ENCODE measurements around the gene FAN1.

The FAN1 gene

GRCh38 chr15:30921781-30922479 lies 18.2 kb downstream of the FAN1 start:
- no peak for DNase-seq

- no peak for DNase-seq
These were observed 19.0 kb downstream of the FAN1 start for GRCh38 chr15:30922480-30923311.

GRCh38 chr15:30923429-30923828 lies 19.7 kb downstream of the FAN1 start:
- no peak for DNase-seq

GRCh38 chr15:30924353-30924752 lies 20.6 kb downstream of the FAN1 start:
- DNase-seq = no peak

- DNase-seq = no peak
These were observed 22.0 kb downstream of the FAN1 start for GRCh38 chr15:30925686-30926085.

GRCh38 chr15:30926161-30926560 lies 22.4 kb downstream of the FAN1 start:
- no peak for DNase-seq

GRCh38 chr15:30927148-30927761 lies 23.5 kb downstream of the FAN1 start:
- no peak for DNase-seq

GRCh38 chr15:30928076-30928475 lies 24.4 kb downstream of the FAN1 start:
- DNase-seq = no peak

GRCh38 chr15:30929064-30929669 lies 25.5 kb downstream of the FAN1 start:
- DNase-seq = no peak

- no peak for DNase-seq
These were observed 26.3 kb downstream of the FAN1 start for GRCh38 chr15:30929982-30930381.

GRCh38 chr15:30930422-30930821 lies 26.7 kb downstream of the FAN1 start:
- no peak for DNase-seq

- no peak for DNase-seq
These were observed 29.6 kb downstream of the FAN1 start for GRCh38 chr15:30933293-30933692.

- no peak for DNase-seq
These were observed 35.4 kb downstream of the FAN1 start for GRCh38 chr15:30939161-30939560.

- DNase-seq = no peak
These were observed 36.6 kb downstream of the FAN1 start for GRCh38 chr15:30940359-30940758.

GRCh38 chr15:30941520-30941919 lies 37.8 kb downstream of the FAN1 start:
- no peak for DNase-seq

GRCh38 chr15:30943654-30944335 lies 40.1 kb downstream of the FAN1 start:
- DNase-seq = no peak

GRCh38 chr15:30953183-30953582 lies 49.5 kb downstream of the FAN1 start:
- no peak for DNase-seq

GRCh38 chr15:30953731-30954378 lies 50.1 kb downstream of the FAN1 start:
- DNase-seq = no peak

GRCh38 chr15:30954674-30955073 lies 51.0 kb downstream of the FAN1 start:
- no peak for DNase-seq

GRCh38 chr15:30956216-30957124 lies 52.8 kb downstream of the FAN1 start:
- DNase-seq = no peak

- DNase-seq = no peak
These were observed 54.5 kb downstream of the FAN1 start for GRCh38 chr15:30958219-30958618.
